H1 (cell line): ENCODE measurements around the gene ARHGEF4.

Source experiments
- ATF2 ChIP-seq: IDR thresholded peaks from 2 replicates; pipeline ENCODE4 v1.6.1; 2012; ENCODE audit warnings: low read length, inconsistent platforms
- CHD2 ChIP-seq: IDR thresholded peaks from 2 replicates; pipeline ENCODE4 v1.6.1; 2012; ENCODE audit warnings: low read length, improper control_type of control experiment
- CTCF ChIP-seq, 3 experiments: IDR thresholded peaks; 1 replicate in 2 of 3; 2 replicates in 1 of 3; pipeline versions ENCODE4 v1.5.1 to v1.6.1; 2011; ENCODE audit warnings: low read length in 3 of 3, mild to moderate bottlenecking in 3 of 3, inconsistent platforms in 2 of 3, low read depth in 1 of 3, moderate library complexity in 1 of 3; ENCODE audit not compliant: insufficient read depth in 1 of 3; ENCODE audit errors: control extremely low read depth in 1 of 3
- POLR2A ChIP-seq, 2 experiments: IDR thresholded peaks; 1 replicate in 1 of 2; 2 replicates in 1 of 2; pipeline ENCODE4 v1.6.1; 2011; ENCODE audit warnings: low read depth in 2 of 2, low read length in 2 of 2, mild to moderate bottlenecking in 2 of 2; ENCODE audit errors: control extremely low read depth in 1 of 2
- RAD21 ChIP-seq, 2 experiments: IDR thresholded peaks in 1 of 2; conservative IDR thresholded peaks in 1 of 2; 2 replicates each; pipeline ENCODE4 v1.6.1; 2011; ENCODE audit warnings: low read depth in 2 of 2, low read length in 2 of 2, improper control_type of control experiment in 1 of 2, inconsistent platforms in 1 of 2, mild to moderate bottlenecking in 1 of 2, moderate library complexity in 1 of 2
- RFX5 ChIP-seq: IDR thresholded peaks from 2 replicates; pipeline ENCODE4 v1.6.1; 2011; ENCODE audit warnings: low read depth, low read length, improper control_type of control experiment, borderline replicate concordance
- SP1 ChIP-seq: IDR thresholded peaks from 2 replicates; pipeline ENCODE4 v1.6.1; 2011; ENCODE audit warnings: low read depth, low read length
- TCF12 ChIP-seq: IDR thresholded peaks from 2 replicates; pipeline ENCODE4 v1.6.1; 2011; ENCODE audit warnings: low read depth, mild to moderate bottlenecking, low read length
- TEAD4 ChIP-seq: IDR thresholded peaks from 2 replicates; pipeline ENCODE4 v1.6.1; 2012; ENCODE audit warnings: low read depth, low read length, inconsistent platforms, mixed read lengths

GRCh38 chr2:130872741-130873125 lies 36.0 kb downstream of the ARHGEF4 start:
- TF ChIP-seq RAD21 (IDR thresholded peaks at IDR 0.05 in 1 of 2, conservative IDR thresholded peaks at IDR 0.05 in 1 of 2; ENCODE audit: low read depth in 2 of 2, low read length in 2 of 2) = no peak
- TF ChIP-seq SP1 = no peak
- TF ChIP-seq CTCF (IDR thresholded peaks at IDR 0.05; ENCODE audit: control extremely low read depth in 1 of 3, insufficient read depth in 1 of 3, low read depth in 1 of 3, low read length in 3 of 3) = no peak
- TF ChIP-seq RFX5 = no peak
- no peak for TF ChIP-seq ATF2
- no peak for TF ChIP-seq POLR2A (IDR thresholded peaks at IDR 0.05; ENCODE audit: control extremely low read depth in 1 of 2, low read depth in 2 of 2, low read length in 2 of 2)
- no peak for TF ChIP-seq CHD2
- no peak for TF ChIP-seq TCF12
- TF ChIP-seq TEAD4 = no peak
